Measurements from ENCODE around the gene ADCY10. TPM values are rescaled to one million over a fixed set of nuclear protein-coding genes. Genes with fewer than 3 reads are reported as not detected.

ADCY10 gene
- total and polyA plus RNA-seq, 2 of the 8 experiments (the other 6 are each of a cell fraction or from before 2014, with no cell fraction given) = 0.02 TPM; not detected in 1

GRCh38 chr1:167860231-167860923 is 53.6 kb downstream of the ADCY10 start (continued):
- TF ChIP-seq, protein P1, sequence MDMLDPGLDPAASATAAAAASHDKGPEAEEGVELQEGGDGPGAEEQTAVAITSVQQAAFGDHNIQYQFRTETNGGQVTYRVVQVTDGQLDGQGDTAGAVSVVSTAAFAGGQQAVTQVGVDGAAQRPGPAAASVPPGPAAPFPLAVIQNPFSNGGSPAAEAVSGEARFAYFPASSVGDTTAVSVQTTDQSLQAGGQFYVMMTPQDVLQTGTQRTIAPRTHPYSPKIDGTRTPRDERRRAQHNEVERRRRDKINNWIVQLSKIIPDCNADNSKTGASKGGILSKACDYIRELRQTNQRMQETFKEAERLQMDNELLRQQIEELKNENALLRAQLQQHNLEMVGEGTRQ (IDR thresholded peaks at IDR 0.05; ENCODE audit: low read length) = no peak
- TF ChIP-seq, protein P2, sequence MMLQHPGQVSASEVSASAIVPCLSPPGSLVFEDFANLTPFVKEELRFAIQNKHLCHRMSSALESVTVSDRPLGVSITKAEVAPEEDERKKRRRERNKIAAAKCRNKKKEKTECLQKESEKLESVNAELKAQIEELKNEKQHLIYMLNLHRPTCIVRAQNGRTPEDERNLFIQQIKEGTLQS (IDR thresholded peaks at IDR 0.05; ENCODE audit: insufficient read depth, low read depth, low read length) = no peak
